AG09319 (cell line): ENCODE results near the gene ILK.

Experiments used
- DNase-seq: peaks from one replicate; pipeline ENCODE4 v3.0.0-alpha.2; 2010; ENCODE audit warnings: low read depth; ENCODE audit errors: extremely low read depth
- CTCF ChIP-seq: IDR thresholded peaks from 2 replicates; pipeline ENCODE4 v1.5.1; 2011; ENCODE audit warnings: low read depth, mild to moderate bottlenecking, inconsistent platforms, low read length, moderate library complexity

ILK gene

GRCh38 chr11:6561288-6561687, 42.3 kb upstream of the ILK start:
- no peak for TF ChIP-seq CTCF
- no peak for DNase-seq

- no peak for DNase-seq
- TF ChIP-seq CTCF = no peak
These were observed 40.4 kb upstream of the ILK start for GRCh38 chr11:6563121-6563619.

GRCh38 chr11:6563667-6564066, 39.9 kb upstream of the ILK start:
- DNase-seq = no peak
- TF ChIP-seq CTCF = no peak

- no peak for TF ChIP-seq CTCF
- no peak for DNase-seq
These were observed 38.2 kb upstream of the ILK start for GRCh38 chr11:6565325-6565724.

GRCh38 chr11:6565988-6566703, 37.4 kb upstream of the ILK start:
- no peak for TF ChIP-seq CTCF
- DNase-seq = no peak

GRCh38 chr11:6566704-6567370, 36.7 kb upstream of the ILK start:
- TF ChIP-seq CTCF = no peak
- no peak for DNase-seq

- no peak for DNase-seq
- no peak for TF ChIP-seq CTCF
These were observed 36.2 kb upstream of the ILK start for GRCh38 chr11:6567371-6567745.
